ENCODE measurements around the gene TNNC1.

GRCh38 chr3:52495777-52496602 is 42.1 kb upstream of the TNNC1 start:
- no peak for TF ChIP-seq CTCF (IDR thresholded peaks at IDR 0.05; ENCODE audit: poor library complexity, severe bottlenecking)
- no peak for TF ChIP-seq EP300 (conservative IDR thresholded peaks at IDR 0.05; ENCODE audit: poor library complexity, severe bottlenecking)
- no peak for TF ChIP-seq POLR2AphosphoS5 (IDR thresholded peaks at IDR 0.05)
- TF ChIP-seq, protein P1, sequence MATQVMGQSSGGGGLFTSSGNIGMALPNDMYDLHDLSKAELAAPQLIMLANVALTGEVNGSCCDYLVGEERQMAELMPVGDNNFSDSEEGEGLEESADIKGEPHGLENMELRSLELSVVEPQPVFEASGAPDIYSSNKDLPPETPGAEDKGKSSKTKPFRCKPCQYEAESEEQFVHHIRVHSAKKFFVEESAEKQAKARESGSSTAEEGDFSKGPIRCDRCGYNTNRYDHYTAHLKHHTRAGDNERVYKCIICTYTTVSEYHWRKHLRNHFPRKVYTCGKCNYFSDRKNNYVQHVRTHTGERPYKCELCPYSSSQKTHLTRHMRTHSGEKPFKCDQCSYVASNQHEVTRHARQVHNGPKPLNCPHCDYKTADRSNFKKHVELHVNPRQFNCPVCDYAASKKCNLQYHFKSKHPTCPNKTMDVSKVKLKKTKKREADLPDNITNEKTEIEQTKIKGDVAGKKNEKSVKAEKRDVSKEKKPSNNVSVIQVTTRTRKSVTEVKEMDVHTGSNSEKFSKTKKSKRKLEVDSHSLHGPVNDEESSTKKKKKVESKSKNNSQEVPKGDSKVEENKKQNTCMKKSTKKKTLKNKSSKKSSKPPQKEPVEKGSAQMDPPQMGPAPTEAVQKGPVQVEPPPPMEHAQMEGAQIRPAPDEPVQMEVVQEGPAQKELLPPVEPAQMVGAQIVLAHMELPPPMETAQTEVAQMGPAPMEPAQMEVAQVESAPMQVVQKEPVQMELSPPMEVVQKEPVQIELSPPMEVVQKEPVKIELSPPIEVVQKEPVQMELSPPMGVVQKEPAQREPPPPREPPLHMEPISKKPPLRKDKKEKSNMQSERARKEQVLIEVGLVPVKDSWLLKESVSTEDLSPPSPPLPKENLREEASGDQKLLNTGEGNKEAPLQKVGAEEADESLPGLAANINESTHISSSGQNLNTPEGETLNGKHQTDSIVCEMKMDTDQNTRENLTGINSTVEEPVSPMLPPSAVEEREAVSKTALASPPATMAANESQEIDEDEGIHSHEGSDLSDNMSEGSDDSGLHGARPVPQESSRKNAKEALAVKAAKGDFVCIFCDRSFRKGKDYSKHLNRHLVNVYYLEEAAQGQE (IDR thresholded peaks at IDR 0.05; ENCODE audit: borderline replicate concordance): no peak
- no peak for TF ChIP-seq TAF1 (IDR thresholded peaks at IDR 0.05; ENCODE audit: low read depth)

Data from neural cell (in vitro differentiated cells).